ENCODE results near the gene ITGA6.

Gene ITGA6

DNA sequence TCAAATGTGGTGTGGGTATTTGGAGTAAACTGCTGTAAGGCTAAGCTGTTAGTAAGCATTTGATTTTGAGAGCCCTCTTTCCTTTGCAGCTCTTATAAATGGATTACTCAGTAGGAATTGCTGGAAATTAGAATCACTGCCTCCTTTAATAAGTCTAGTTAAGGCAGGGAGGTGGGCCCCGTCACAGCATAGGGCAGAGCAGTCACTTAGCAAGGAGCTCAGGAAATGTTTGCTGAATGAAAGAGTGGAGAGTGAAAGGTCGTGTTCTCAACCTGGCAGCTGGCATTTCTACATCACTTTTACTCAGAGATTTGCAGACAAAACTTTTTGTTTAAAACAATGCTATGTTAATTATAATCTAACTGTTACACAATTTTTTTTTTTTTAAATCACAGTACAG is 25.5 kb downstream of the ITGA6 start:
- Histone ChIP-seq H3K4me3 (ENCODE audit: low read depth, low read length) (no peak overlapping the region), H3K9me3 (ENCODE audit: control insufficient read depth, insufficient read depth, low read depth, low read length) (no peaks in the 10 kb centered on the region), H3K36me3 (ENCODE audit: control insufficient read depth in 2 of 2, insufficient read depth in 1 of 2, low read length in 2 of 2) (no peaks in the 10 kb centered on the region), H3K27ac (ENCODE audit: extremely low read depth, low read depth, low read length) (no peak overlapping the region), H3K4me1 (ENCODE audit: control insufficient read depth, insufficient read depth, low read length) (no peaks in the 10 kb centered on the region)
- POLR2A ChIA-PET = no interaction called here
- CTCF ChIA-PET = interaction anchor here (2.6 kb wide), 1 partner anchor 9 kb away, joined by 21 read pairs; no protein-coding TSS in a partner anchor
- TF ChIP-seq, protein P1, sequence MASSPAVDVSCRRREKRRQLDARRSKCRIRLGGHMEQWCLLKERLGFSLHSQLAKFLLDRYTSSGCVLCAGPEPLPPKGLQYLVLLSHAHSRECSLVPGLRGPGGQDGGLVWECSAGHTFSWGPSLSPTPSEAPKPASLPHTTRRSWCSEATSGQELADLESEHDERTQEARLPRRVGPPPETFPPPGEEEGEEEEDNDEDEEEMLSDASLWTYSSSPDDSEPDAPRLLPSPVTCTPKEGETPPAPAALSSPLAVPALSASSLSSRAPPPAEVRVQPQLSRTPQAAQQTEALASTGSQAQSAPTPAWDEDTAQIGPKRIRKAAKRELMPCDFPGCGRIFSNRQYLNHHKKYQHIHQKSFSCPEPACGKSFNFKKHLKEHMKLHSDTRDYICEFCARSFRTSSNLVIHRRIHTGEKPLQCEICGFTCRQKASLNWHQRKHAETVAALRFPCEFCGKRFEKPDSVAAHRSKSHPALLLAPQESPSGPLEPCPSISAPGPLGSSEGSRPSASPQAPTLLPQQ (tag by site-specific recombination; IDR thresholded peaks at IDR 0.05) = peak; percentile 78
- no peak for TF ChIP-seq ZNF518A (tag by site-specific recombination; conservative IDR thresholded peaks at IDR 0.05; ENCODE audit: low read depth)
- no peak for TF ChIP-seq ZNF2 (tag by site-specific recombination; IDR thresholded peaks at IDR 0.05)
- TF ChIP-seq ZFP69B (tag by site-specific recombination; IDR thresholded peaks at IDR 0.05) = peak; percentile 56; the same call in 1 of the 2 replicates
- TF ChIP-seq SP3 (tag by site-specific recombination; IDR thresholded peaks at IDR 0.05) = no peak
- TF ChIP-seq MYNN (tag by site-specific recombination; IDR thresholded peaks at IDR 0.05; ENCODE audit: borderline replicate concordance) = no peak
- no peak for TF ChIP-seq ZNF132 (tag by site-specific recombination; IDR thresholded peaks at IDR 0.05; ENCODE audit: borderline replicate concordance)
- no peak for TF ChIP-seq ZNF223 (tag by site-specific recombination; IDR thresholded peaks at IDR 0.05)
- no peak for TF ChIP-seq ZNF366 (tag by site-specific recombination; conservative IDR thresholded peaks at IDR 0.05)
- TF ChIP-seq, protein P2, sequence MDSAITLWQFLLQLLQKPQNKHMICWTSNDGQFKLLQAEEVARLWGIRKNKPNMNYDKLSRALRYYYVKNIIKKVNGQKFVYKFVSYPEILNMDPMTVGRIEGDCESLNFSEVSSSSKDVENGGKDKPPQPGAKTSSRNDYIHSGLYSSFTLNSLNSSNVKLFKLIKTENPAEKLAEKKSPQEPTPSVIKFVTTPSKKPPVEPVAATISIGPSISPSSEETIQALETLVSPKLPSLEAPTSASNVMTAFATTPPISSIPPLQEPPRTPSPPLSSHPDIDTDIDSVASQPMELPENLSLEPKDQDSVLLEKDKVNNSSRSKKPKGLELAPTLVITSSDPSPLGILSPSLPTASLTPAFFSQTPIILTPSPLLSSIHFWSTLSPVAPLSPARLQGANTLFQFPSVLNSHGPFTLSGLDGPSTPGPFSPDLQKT (IDR thresholded peaks at IDR 0.05; ENCODE audit: borderline replicate concordance, low read depth, low read length) = no peak
- no peak for TF ChIP-seq ZNF302 (tag by site-specific recombination; IDR thresholded peaks at IDR 0.05; ENCODE audit: low read depth)
- no peak for TF ChIP-seq YY1 (tag by site-specific recombination; IDR thresholded peaks at IDR 0.05)
- no peak for TF ChIP-seq TRIM28 (IDR thresholded peaks at IDR 0.05; ENCODE audit: borderline replicate concordance, low read length)

- Histone ChIP-seq H3K4me3 (ENCODE audit: low read depth, low read length) (no peak overlapping the region), H3K27ac (ENCODE audit: extremely low read depth, low read depth, low read length) (no peak overlapping the region), H3K9me3 (ENCODE audit: control insufficient read depth, insufficient read depth, low read depth, low read length) (no peaks in the 10 kb centered on the region), H3K4me1 (ENCODE audit: control insufficient read depth, insufficient read depth, low read length) (no peaks in the 10 kb centered on the region), H3K36me3 (ENCODE audit: control insufficient read depth in 2 of 2, insufficient read depth in 1 of 2, low read length in 2 of 2) (no peaks in the 10 kb centered on the region)
- ChIA-PET POLR2A (no interaction called here), CTCF (no interaction called here)
- TF ChIP-seq ZNF157 (tag by site-specific recombination; IDR thresholded peaks at IDR 0.05) (no peak), ZNF580 (tag by site-specific recombination; IDR thresholded peaks at IDR 0.05) (no peak), ZNF26 (tag by site-specific recombination; IDR thresholded peaks at IDR 0.05) (no peak), KLF16 (tag by site-specific recombination; IDR thresholded peaks at IDR 0.05) (no peak), ZBTB17 (tag by site-specific recombination; IDR thresholded peaks at IDR 0.05) (no peak), ZNF623 (tag by site-specific recombination; IDR thresholded peaks at IDR 0.05) (no peak), ZNF404 (tag by site-specific recombination; IDR thresholded peaks at IDR 0.05) (no peak), ZEB2 (tag by site-specific recombination; IDR thresholded peaks at IDR 0.05) (no peak), MZF1 (tag by site-specific recombination; IDR thresholded peaks at IDR 0.05; ENCODE audit: borderline replicate concordance) (no peak), ZNF391 (tag by site-specific recombination; IDR thresholded peaks at IDR 0.05; ENCODE audit: borderline replicate concordance, low read depth) (no peak)
- TF ChIP-seq, protein P3, sequence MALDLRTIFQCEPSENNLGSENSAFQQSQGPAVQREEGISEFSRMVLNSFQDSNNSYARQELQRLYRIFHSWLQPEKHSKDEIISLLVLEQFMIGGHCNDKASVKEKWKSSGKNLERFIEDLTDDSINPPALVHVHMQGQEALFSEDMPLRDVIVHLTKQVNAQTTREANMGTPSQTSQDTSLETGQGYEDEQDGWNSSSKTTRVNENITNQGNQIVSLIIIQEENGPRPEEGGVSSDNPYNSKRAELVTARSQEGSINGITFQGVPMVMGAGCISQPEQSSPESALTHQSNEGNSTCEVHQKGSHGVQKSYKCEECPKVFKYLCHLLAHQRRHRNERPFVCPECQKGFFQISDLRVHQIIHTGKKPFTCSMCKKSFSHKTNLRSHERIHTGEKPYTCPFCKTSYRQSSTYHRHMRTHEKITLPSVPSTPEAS (tag by site-specific recombination; IDR thresholded peaks at IDR 0.05) = no peak
These were observed 27.2 kb downstream of the ITGA6 start for GRCh38 chr2:172454404-172455120.

Data from HEK293 (cell line).